Activated CD4-positive, alpha-beta T cell treated with anti-CD3 and anti-CD28 coated beads, Interleukin-2, amount 50 U/mL, for 24 hours (primary cell): ENCODE results near the gene TBC1D9B.

Experiments
- DNase-seq, 2 donors: peaks; one replicate each; pipeline ENCODE4 v3.0.0-alpha.2; 2020; ENCODE audit warnings: low read depth in 1 of 2, low spot score in 1 of 2

The TBC1D9B gene

DNA sequence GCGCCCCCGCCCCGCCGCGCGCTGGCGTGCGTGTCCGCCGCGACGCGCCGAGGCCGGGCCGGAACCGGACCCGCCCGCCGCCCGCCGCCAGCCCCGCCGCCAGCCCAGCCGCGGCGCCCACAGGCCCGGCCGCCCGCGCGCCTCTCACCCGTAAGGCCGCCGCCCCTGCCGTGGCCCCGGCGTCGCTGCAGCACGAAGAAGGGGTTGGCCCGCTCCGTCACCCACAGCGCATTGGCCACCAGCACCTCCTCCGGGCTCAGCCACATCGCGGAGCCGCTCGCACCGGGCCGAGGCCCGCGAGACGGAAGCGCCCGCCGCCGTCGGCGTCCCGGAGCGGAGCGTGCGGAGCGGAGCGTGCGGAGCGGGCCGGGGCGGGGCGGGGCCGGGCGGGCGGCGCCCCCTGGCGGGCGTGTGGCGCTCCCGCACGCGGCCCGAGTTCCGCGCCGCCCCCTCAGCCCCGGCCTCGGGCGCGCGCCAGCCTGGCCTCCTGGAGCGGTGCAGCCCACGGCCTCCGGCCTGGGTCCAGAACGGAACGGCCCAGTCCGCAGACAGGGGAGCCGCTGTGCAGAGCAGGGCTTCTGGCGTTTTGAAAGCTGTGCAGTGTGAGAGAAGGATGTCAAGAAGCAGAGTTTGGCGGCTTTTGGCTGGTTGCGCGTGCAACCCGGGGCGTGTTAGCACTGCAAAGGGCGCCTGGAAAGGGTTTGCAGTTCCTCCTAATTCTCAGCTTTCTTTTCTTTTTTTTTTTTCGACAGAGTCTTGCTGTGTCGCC is at the start of gene TBC1D9B:
TBC1D9B (minus strand) TSS at position 342 of the 769 bp plus-strand sequence; CDS start at position 266, 76 bp downstream.
- DNase-seq = peak; percentile 43 to 52

DNA sequence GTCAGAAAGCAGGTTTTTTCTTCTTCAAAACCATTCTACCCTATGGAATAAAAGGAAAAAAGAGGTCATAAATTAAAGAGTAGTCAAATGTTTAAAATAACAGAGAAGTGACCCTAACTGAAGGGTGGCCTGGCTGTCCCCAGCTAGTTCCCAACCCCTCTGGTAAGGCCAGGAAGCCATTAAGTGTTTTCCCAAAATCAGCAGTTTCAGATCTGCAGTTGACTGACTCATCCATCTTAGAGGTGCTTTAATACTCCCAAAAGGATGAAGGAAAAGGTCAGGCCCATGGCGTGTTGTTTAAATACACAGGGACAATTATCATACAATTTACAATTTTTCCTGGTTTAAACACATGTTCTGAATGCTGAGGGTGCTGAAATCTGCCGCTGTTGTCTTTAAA is 47.9 kb upstream of the TBC1D9B start:
- no peak for DNase-seq

DNA sequence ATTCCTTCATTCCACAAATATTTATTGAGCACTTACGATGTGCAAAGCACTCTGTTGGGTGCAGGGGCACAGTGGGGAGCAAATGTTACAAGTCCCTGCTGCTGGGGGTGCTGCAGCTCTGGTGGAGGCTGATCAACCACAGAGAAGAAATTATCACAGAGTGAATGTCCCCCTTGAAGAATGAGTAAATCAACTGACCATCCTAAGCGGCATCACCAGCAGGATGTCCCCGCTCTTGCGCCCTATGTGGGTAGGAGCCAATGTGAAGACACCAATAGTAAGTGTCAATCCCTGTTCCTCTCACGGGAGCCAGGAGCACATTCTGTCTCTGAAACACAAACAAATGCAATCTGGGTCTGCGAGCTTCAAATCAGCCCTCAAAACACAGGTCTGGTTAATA is 47.4 kb upstream of the TBC1D9B start:
- DNase-seq = no peak

DNA sequence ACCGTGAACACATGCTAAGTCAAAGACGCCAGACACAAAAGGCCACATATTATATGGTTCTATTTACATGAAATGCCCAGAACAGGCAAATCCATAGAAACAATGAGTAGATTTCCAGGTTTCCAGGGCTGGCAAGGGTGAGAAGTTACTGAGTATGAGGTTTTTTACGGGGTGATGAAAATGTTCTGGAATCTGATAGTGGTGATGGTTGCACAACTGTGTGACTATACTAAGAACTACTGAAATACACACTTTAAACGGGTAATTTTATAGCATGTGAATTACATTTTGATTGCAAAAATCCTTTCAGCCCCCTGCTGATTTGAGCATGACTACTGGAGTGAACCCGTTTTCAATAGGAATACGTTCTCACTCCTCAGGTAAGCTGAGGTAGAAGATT is 46.7 kb upstream of the TBC1D9B start:
- no peak for DNase-seq

DNA sequence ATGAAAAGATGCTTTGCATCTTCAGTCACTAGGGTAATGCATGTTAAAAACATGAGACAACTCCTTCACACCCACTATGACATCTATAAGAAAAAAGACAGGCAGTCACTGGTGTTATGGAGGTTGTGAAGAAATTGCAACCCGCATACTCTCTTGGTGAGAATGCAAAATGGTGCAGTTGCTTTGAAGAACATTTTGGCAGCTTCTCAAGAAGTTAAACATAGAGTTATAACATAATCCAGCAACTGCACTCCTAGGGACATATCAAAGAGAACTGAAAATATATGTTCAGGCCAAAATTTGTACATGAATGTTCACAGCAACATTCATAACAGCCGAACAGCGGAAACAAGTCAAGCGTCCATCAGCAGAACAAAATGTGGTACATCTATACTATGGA is 46.3 kb upstream of the TBC1D9B start:
- DNase-seq = no peak

DNA sequence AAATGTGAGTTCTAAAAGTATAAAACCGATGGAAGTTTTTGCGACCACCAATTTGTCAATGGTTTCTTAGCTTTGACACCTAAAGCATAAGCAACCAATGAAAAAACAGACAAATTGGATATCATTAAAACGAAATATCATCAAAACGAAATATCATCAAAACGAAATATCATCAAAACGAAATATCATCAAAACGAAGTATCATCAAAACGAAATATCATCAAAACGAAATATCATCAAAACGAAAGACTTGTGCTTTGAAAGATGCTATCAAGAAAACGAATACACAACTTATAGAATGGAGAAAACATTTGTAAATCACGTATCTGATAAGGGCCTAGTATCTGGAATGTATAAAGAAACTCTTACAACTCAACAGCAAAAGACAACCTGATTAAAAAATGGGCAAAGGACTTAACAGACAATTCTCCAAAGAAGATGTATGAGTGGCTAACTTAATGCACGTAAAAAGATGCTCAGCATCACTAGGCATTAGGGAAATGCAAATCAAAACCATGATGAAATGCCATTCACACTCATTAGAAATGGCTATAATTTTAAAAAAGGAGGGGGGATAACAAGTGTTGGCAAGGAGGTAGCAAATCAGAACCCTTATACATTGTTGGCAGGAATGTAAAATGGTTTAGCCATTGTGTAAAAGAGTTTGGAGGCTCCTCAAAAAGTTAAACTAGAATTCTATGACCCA is 29.4 kb upstream of the TBC1D9B start:
- no peak for DNase-seq

DNA sequence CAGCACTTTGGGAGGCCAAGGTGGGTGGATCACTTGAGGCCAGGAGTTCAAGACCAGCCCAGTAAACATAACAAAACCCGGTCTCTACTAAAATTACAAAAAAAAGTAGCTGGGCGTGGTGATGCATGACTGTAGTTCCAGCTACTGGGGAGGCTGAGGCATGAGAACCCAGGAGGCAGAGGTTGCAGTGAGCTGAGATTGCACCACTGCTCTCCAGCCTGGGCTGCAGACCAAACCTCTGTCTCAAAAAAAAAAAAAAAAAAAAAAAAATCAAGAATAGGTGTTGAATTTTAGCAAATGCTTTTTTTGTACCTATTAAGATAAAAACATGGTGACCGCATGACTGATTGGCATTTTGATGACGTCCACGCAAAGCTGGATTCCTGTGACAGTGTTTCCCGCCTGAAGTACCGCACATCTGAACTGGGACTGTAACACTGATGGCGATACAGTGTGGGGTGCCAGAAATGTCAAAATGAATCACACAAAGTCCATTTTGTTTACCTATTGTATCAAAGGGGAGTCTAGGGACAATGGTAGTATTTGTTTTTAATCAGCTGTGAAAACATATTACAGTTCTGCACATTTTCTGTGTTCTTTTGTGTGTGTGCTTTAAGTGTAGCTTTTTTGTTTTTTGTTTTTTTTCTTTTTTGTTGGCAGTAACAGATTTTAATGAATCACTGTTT is 23.2 kb upstream of the TBC1D9B start:
- DNase-seq = no peak

DNA sequence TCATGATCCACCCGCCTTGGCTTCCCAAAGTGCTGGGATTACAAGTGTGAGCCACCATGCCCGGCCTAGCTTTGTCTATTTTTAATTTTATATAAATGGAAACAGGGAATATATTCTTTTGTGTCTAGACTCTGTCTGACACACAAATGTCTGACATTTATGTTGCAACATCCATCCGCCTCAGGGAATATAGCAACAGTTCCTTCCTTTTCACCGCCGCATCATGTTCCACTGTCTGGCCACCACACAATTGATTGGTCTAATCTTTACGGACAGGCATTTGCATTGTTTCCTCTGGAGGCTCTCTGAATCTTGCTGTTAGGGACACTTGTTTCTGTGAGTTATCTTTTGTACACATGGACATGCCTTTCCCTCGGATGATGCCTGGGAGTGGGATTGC is 20.1 kb upstream of the TBC1D9B start:
- no peak for DNase-seq

DNA sequence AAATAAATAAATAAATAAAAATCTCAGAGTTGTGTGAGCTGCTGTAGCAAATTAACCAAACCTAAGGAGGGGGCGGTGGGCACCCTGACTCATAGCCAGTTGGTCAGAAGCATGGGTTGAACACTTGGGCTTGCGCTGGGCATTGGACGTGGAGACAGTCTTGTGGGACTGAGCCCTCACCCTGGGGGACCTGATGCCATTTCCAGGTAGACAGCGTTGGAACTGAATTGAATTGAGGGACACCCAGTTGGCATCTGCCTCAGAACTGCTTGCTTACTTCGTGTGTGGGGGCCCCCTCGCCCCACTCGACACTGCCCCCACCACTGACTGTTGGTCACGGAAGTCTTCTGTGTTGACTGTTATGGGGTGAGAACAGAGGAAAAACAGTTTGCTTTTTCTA is 19.0 kb upstream of the TBC1D9B start:
- no peak for DNase-seq

DNA sequence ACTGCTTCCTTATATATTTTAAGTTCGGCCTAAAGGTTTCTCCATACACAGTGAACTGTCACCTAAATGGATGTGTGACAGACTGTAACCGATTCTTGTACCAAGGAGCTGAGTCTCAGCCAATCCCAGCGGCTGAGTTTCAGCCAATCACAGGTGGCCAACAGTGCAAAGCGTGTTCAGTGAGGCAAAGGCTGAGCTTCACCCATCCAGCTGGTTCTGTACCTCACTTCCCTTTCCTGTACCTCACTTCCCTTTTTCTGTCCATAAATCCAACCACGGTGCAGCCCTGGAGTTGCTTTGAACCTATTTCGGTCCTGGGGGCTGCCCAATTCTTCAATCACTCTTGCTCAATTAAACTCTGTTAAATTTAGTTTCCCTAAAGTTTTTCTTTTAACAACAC is 15.7 kb upstream of the TBC1D9B start:
- no peak for DNase-seq

DNA sequence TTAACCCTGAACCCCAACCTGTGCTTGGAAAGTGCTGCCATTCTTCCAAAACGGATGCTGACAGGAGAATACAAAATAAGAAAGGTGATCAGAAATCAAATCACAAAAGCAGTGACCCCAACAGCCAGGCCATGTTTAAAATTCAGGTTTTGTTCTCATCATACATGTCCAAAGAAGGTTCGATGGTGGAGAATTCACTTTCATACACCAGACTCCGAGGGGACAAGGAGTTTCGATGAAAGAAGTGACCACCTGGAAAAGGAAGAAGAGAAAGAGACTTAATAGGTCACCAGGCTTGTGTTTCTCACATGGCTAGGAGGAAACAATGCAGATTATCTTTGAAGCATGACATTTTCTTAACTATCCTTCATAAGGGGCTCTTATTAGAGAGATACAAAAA is 12.5 kb upstream of the TBC1D9B start:
- DNase-seq = no peak

DNA sequence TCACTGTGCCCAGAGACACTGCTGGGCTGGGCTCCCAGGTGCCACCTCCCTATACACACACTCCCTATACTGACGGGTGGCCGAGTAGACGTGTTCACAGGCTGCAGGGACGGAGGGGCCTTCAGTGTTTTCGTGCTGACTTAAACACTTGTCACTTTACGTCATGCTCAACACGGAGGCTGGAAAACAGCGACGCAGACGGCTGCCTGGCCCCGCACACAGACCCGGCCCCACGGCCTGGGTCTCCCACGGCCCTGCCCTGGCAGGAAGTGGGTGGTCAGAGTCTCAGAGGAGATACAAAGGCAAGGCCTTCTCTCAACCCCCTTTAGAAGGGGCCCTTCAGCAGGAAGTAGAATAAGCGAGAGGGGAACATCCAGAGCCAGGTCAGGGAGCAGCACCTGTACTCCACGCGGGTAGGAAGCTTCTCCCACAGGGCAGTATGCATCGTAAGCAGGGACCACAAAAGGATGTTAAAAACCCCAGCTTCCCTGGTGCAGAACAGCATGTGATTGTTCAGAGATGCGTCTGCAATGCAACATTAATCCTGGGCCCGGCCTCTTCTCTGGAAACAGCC is 11.9 kb upstream of the TBC1D9B start:
- no peak for DNase-seq

DNA sequence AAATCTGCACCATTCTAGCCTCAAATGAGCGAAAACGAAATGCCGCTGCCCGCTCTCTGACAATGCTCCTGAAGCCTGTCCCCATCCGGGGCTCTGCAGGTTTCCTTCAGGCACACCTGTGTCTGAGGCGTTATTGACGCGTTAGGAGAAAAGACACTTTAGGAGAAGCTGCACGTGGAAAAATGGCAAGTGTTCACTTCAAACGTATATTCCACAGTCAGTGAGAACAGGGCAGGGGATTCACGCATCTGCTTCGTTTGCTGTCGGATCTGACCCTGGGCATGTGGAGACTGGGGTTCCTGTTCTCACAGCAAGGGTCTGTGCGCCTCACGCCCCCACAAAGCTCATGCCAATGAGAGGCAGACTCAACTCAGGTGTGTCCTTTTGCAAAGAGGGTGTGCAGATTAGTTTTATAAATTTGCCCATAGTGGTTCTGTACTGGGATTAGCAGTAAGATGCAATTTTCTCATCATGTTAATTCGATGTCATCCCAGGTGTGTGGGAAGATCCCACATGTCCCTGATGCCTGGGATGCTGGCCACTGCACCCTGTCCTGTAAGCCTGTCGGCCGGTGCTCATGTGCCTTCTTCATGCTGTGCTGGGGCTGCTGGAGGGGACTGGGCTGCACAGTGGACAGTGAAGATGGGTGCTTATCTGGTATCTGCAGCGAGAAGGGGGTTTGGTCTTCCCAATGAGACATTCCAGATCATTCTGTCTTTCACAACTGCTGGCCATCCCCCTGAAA is 11.2 kb upstream of the TBC1D9B start:
- DNase-seq = no peak

DNA sequence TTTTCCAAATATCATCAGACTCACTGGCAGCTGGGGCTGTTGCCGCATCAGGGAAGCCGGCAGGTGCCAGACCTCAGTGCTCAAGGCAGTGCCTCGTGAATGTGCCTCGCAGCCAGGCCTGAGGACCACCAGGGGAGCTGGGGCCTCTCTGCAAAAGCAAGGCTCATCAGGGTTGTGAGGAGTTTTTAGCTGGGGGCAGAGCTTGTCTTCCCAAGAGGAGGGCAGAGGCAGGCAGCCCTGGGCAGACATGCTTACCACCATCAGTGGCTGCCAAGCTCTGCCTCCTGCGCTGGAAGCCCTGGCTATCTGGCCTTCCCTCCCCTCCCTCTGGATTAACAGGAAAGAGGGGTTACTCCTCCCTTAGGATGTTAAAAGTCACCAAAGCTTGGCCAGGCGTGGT is 8.8 kb upstream of the TBC1D9B start:
- DNase-seq = no peak

DNA sequence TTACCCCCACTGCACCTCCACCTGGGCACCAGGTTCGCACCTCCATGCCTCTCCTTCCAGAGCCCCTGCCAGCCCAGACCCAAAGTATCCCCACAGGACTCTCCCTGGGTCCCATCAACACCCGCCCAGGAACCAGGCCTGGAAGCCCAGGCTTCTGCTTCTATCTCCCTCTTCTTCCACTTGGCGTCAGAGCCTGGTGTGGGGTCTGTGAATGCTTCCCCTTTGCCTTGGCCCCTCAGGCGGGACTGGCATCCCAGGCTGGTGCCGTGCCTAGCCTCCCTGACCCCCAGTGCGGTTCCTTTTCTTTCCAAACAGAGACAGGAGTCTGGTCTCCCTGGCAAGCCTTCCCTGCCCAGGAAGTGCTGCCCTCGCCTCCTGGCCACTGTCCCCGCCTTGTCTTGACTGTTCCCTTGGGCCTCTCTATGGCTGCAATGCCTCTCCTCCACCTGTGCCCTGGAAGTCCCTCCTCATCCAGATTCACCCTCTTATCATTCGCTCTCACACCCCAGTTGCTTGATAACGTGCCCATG is 7.8 kb upstream of the TBC1D9B start:
- DNase-seq = no peak

DNA sequence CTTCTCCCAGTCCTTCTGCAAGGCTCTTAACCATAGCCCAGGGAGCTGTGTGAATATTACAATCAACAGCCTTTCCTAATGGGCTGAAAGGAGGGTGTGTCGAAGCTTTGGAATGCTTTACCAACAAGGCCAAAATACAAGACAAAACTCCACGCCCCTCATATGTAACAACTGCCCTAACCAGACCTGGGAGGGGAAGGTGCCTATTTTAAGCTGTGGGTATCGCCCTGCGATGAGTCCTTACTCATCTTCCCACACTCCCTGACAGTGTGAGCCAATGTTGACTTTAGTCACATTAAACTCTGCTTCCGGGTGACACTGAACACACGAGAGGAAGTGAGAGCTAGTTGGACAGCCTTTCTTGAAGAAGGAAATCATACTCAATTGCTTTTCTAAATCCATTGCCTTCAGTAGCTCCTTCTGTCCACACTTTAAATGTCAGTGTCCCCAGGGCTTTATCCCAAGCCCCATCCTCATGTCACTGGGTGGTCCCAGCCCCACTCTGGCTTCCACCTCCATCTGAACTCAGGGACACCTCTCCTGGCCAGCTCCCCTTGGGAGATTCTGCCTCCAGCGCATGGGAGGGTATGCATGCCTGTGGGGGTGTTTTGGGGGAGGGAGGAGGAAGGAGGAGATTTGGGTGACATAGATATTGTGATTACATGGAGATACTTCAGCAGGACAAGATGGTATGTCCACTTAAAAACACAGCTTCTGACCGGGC is 6.5 kb upstream of the TBC1D9B start:
- DNase-seq = no peak

DNA sequence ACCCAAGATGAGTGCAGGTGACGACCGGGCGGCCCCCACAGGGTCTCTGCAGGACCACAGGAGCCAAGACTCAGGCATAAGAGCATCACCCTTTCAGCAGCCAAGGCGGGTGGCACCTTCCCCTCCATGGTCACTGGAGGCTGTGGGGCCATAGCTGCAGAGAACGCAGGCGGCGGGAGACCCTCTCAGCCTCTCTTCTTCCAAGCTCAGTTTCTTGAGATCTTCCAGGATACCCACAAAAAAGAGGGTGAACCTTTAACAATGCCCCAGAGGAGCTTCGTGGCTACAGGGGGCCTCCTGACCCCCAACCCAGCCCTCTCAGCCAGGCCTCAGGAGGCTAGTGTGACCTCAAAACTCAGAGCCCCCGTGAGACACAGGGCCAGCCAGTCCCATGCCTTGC is 5.8 kb upstream of the TBC1D9B start:
- DNase-seq = no peak

DNA sequence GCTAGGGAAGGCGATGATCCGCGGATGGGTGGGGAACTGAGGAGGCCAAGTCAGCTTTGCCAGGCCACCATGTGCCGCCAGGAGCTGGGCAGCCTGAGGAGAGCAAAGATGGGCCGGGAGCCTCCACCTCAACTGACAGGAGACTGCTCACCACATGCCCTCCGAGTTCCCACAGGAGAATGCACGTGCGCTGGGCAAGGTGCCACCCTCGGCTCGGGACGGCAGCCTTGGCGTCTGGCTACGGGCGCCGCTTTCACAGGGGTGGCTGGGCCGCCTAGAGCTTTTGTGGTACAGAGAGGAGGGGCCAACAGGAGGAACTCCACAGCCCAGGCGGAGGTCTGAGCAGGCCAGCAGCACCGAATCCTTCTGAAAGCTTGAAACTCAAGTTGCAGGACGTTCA is 5.3 kb upstream of the TBC1D9B start:
- no peak for DNase-seq

DNA sequence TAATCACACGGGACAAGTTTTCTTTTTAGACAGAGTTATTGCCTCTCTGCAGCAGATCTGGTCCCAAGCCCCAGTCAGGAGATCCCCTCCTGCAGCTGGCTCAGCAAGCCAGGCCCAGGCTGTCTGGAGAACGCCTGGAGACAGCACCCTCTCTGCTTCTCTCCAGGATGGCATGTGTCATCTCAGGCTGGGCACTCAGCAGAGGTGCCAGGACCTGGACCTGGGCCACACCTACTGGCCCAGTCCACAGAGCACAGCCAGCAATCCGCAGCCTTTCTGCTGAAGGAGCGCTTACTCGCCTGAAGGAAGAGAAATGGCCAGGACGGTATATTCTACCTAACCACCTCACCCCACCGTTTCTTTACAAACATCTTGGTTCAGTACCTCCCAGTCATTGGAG is 4.7 kb upstream of the TBC1D9B start:
- no peak for DNase-seq

DNA sequence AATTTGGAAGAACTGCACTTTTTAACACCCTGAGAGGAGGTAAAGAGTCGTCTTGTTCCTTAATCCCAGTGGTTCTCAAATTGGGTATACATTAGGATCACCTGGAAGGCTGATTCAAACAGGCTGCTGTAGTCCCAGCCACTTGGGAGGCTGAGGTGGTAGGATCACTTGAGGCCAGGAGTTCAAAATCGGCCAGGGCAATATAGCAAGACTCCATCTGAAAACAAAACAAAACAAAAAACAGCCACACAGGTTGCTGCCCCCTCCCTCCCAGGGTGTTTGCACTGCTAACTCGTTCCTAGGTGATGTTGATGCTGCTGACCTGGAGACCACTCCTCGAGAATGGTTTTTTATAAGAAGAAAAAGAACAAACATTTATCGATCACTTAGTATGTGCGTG is 1.5 kb upstream of the TBC1D9B start:
- DNase-seq = no peak
